NT2/D1 (cell line): Measurements from ENCODE around the gene TBC1D32.

ENCODE experiments used
- SUZ12 ChIP-seq: IDR thresholded peaks from 2 replicates; pipeline ENCODE4 v1.6.1; 2011; ENCODE audit not compliant: insufficient read length, insufficient read depth; ENCODE audit errors: extremely low read depth
- ZNF274 ChIP-seq: IDR thresholded peaks from 2 replicates; pipeline ENCODE4 v1.6.1; 2011; ENCODE audit warnings: mild to moderate bottlenecking, low read depth, low read length

- TF ChIP-seq ZNF274: no peak
- no peak for TF ChIP-seq SUZ12
Observed at GRCh38 chr6:121135425-121135824, 198.9 kb downstream of the TBC1D32 start.
